Neural cell (in vitro differentiated cells): ENCODE results near the gene DLGAP4. TPM values are rescaled to one million over a fixed set of nuclear protein-coding genes. Genes with fewer than 3 reads are reported as not detected.

Experiments used
- H2AFZ ChIP-seq: fragments of 200-600, 300-800 bp; sonication (generic), shearing (Covaris generic); 2 replicates; pipeline ENCODE4 v1.6.0; 2014; ENCODE audit warnings: low read depth, mild to moderate bottlenecking, antibody characterized with exemption, low read length, moderate library complexity
- H3F3A ChIP-seq: fragments of 200-600 bp; shearing (Covaris generic); 2 replicates; pipeline ENCODE4 v1.6.1; 2016; ENCODE audit warnings: mild to moderate bottlenecking, moderate library complexity, mixed read lengths, antibody characterized with exemption, low read length; ENCODE audit not compliant: insufficient read depth, poor library complexity, severe bottlenecking
- H3K27ac ChIP-seq: fragments of 200-600, 300-800 bp; sonication (generic), shearing (Covaris generic); 2 replicates; pipeline ENCODE4 v1.5.1; 2014; ENCODE audit warnings: mild to moderate bottlenecking, low read length, moderate library complexity
- H3K27me3 ChIP-seq: fragments of 300-800, 200-600 bp; sonication (generic), shearing (Covaris generic); 2 replicates; pipeline ENCODE4 v1.6.0; 2014; ENCODE audit warnings: mild to moderate bottlenecking, low read depth, low read length, moderate library complexity; ENCODE audit not compliant: insufficient read depth
- H3K36me3 ChIP-seq: fragments of 300-800, 200-600 bp; sonication (generic), shearing (Covaris generic); 2 replicates; pipeline ENCODE4 v1.5.1; 2014; ENCODE audit warnings: mild to moderate bottlenecking, antibody characterized with exemption, low read length, moderate library complexity; ENCODE audit not compliant: insufficient read depth
- H3K4me2 ChIP-seq: fragments of 300-800, 200-600 bp; sonication (generic), shearing (Covaris generic); 2 replicates; pipeline ENCODE4 v1.6.0; 2014; ENCODE audit warnings: mild to moderate bottlenecking, low read length
- H3K4me3 ChIP-seq: fragments of 300-800, 200-600 bp; sonication (generic), shearing (Covaris generic); 2 replicates; pipeline ENCODE4 v1.5.1; 2014; ENCODE audit warnings: mild to moderate bottlenecking, low read length, moderate library complexity
- H3K79me2 ChIP-seq: fragments of 200-600 bp; shearing (Covaris generic); replicated peaks from 2 replicates; pipeline ENCODE4 v1.6.0; 2014; ENCODE audit warnings: mild to moderate bottlenecking, low read length, moderate library complexity; ENCODE audit not compliant: insufficient read depth
- H3K9ac ChIP-seq: fragments of 300-800, 200-600 bp; sonication (generic), shearing (Covaris generic); 2 replicates; pipeline ENCODE4 v1.6.1; 2016; ENCODE audit warnings: mild to moderate bottlenecking, low read length, mixed read lengths
- H3K9me2 ChIP-seq: fragments of 200-600 bp; shearing (Covaris generic); 2 replicates; pipeline ENCODE4 v1.6.1; 2016; ENCODE audit warnings: mild to moderate bottlenecking, low read length, mixed read lengths; ENCODE audit not compliant: insufficient read depth
- H3K9me3 ChIP-seq: fragments of 200-600, 300-800 bp; sonication (generic), shearing (Covaris generic); 2 replicates; pipeline ENCODE4 v1.6.1; 2016; ENCODE audit warnings: mild to moderate bottlenecking, mixed run types, low read length, moderate library complexity, mixed read lengths
- H4K20me1 ChIP-seq: fragments of 200-600 bp; shearing (Covaris generic); 2 replicates; pipeline ENCODE4 v1.6.1; 2016; ENCODE audit warnings: mild to moderate bottlenecking, mixed run types; ENCODE audit not compliant: insufficient read depth
- CTCF ChIP-seq: fragments of 450-650 bp; IDR thresholded peaks from 2 replicates; pipeline ENCODE4 v1.5.1; 2014; ENCODE audit warnings: antibody characterized with exemption, mild to moderate bottlenecking, moderate library complexity; ENCODE audit not compliant: poor library complexity, severe bottlenecking
- EP300 ChIP-seq: fragments of 450-650 bp; conservative IDR thresholded peaks from 2 replicates; pipeline ENCODE4 v1.6.1; 2014; ENCODE audit warnings: antibody characterized with exemption, mild to moderate bottlenecking, moderate library complexity; ENCODE audit not compliant: poor library complexity, severe bottlenecking
- EZH2 ChIP-seq: fragments of 200-600, 300-800 bp; shearing (Covaris generic), sonication (generic); IDR thresholded peaks from 2 replicates; pipeline ENCODE4 v1.6.1; 2014; ENCODE audit warnings: antibody characterized with exemption, low read length, borderline replicate concordance, mild to moderate bottlenecking; ENCODE audit not compliant: insufficient read depth, poor library complexity, severe bottlenecking
- MXI1 ChIP-seq: fragments of 450-650 bp; conservative IDR thresholded peaks from 2 replicates; pipeline ENCODE4 v1.6.1; 2014; ENCODE audit warnings: antibody characterized with exemption, mild to moderate bottlenecking; ENCODE audit not compliant: poor library complexity, severe bottlenecking
- POLR2AphosphoS5 ChIP-seq: IDR thresholded peaks from 2 replicates; pipeline ENCODE4 v1.6.1; 2012
- RAD21 ChIP-seq: fragments of 450-650 bp; conservative IDR thresholded peaks from 2 replicates; pipeline ENCODE4 v1.6.1; 2014; ENCODE audit warnings: antibody characterized with exemption, mild to moderate bottlenecking, moderate library complexity
- REST ChIP-seq: IDR thresholded peaks from 2 replicates; pipeline ENCODE4 v1.6.1; 2012; ENCODE audit warnings: borderline replicate concordance
- SMC3 ChIP-seq: fragments of 450-650 bp; conservative IDR thresholded peaks from 2 replicates; pipeline ENCODE4 v1.6.1; 2014; ENCODE audit warnings: antibody characterized with exemption, mild to moderate bottlenecking, moderate library complexity; ENCODE audit not compliant: poor library complexity
- TAF1 ChIP-seq: IDR thresholded peaks from 2 replicates; pipeline ENCODE4 v1.6.1; 2012; ENCODE audit warnings: low read depth
- polyA plus RNA-seq: library from polyadenylated mRNA; depleted of rRNA; stranded (reverse); fragments of >200 nt; gene quantifications from 2 replicates; pipeline ENCODE4 v1.2.3, GENCODE V29; 2014

The DLGAP4 gene
- polyA plus RNA-seq, 1 donor from 2014 or later, result 31.2 TPM

DNA sequence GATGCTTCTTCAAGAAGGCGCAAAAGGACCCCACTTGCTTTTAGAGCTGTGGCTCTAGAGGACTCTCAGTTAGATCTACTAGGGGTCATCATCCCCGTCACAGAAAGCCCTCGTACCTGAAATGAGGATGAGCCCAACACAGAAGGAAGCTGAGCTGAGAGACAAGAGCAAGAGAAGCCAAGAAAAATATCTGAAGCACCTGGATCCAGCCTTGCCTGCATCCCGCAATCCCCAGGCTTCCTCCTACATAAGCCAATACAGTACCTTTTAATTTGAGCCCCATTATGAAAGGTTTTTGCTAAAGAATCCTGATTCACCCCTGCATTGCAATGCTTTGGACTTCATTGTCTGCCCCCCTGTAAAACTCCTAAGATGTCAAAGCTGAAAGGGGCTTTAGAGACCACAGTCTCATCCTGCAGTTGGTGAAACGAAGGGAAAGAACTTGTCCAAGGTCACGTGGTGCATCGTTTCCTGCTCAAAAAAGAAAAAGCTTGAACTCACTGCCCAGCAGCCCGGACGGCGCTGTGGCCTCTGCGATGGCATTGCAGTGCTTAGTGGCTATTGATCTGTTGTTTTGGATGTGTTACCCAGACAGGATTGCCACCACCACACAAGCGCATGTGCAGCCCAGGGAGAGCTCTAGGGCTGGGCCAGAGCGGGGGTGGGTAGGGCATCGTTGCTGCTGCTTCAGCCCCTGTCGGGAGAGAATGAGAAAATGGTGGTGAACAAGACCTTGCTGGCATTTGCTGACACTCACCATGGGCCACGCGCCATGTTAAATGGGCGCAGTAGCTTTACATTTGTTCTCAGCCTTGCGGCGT is 41.5 kb upstream of the DLGAP4 start:
- Histone ChIP-seq H3K4me2 (no peak overlapping the region), H4K20me1 (no peaks in the 10 kb centered on the region), H3K9me2 (no peaks in the 10 kb centered on the region), H2AFZ (no peak overlapping the region), H3K9me3 (no peaks in the 10 kb centered on the region), H3K9ac (no peak overlapping the region), H3K27me3 (no peaks in the 10 kb centered on the region), H3K79me2 (no peaks in the 10 kb centered on the region), H3F3A (no peaks in the 10 kb centered on the region), H3K36me3 (no peaks in the 10 kb centered on the region), H3K27ac (no peak overlapping the region), H3K4me3 (no peak overlapping the region)
- TF ChIP-seq MXI1, result no peak
- no peak for TF ChIP-seq EZH2

- H3K27ac ChIP-seq, result no peak overlapping the region
- H3K36me3 ChIP-seq, result no peaks in the 10 kb centered on the region
- H3K27me3 ChIP-seq, result no peaks in the 10 kb centered on the region
- no peak overlapping the region for H3K9ac ChIP-seq
- no peak overlapping the region for H3K4me2 ChIP-seq
- no peaks in the 10 kb centered on the region for H3F3A ChIP-seq
- no peaks in the 10 kb centered on the region for H3K79me2 ChIP-seq
- TF ChIP-seq EP300 (no peak), RAD21 (no peak), CTCF (no peak), REST (no peak), POLR2AphosphoS5 (no peak), EZH2 (no peak), TAF1 (no peak), MXI1 (no peak), SMC3 (no peak)
- no peaks in the 10 kb centered on the region for H3K9me3 ChIP-seq
- H3K9me2 ChIP-seq, result no peaks in the 10 kb centered on the region
- H3K4me3 ChIP-seq, result no peak overlapping the region
- H2AFZ ChIP-seq, result no peak overlapping the region
- H4K20me1 ChIP-seq, result no peaks in the 10 kb centered on the region
These were observed 40.0 kb upstream of the DLGAP4 start for GRCh38 chr20:36266189-36266588.
